ENCODE measurements around the gene C1orf198.

The C1orf198 gene

GRCh38 chr1:230857077-230857476 is 11.2 kb downstream of the C1orf198 start:
- DNase-seq (ENCODE audit: extremely low read depth, low read depth): no peak
- no peak overlapping the region for H3K4me3 ChIP-seq (replicated peaks; ENCODE audit: low read depth, low read length)
- no peak for TF ChIP-seq CTCF (IDR thresholded peaks at IDR 0.05; ENCODE audit: low read depth, low read length, missing control alignments)

GRCh38 chr1:230855886-230856285 is 12.4 kb downstream of the C1orf198 start:
- H3K4me3 ChIP-seq (replicated peaks; ENCODE audit: low read depth, low read length): no peak overlapping the region
- TF ChIP-seq CTCF (IDR thresholded peaks at IDR 0.05; ENCODE audit: low read depth, low read length, missing control alignments): no peak
- no peak for DNase-seq (ENCODE audit: extremely low read depth, low read depth)

GRCh38 chr1:230854423-230854822 is 13.9 kb downstream of the C1orf198 start:
- no peak for TF ChIP-seq CTCF (IDR thresholded peaks at IDR 0.05; ENCODE audit: low read depth, low read length, missing control alignments)
- no peak overlapping the region for H3K4me3 ChIP-seq (replicated peaks; ENCODE audit: low read depth, low read length)
- no peak for DNase-seq (ENCODE audit: extremely low read depth, low read depth)

GRCh38 chr1:230853731-230854130 is 14.6 kb downstream of the C1orf198 start:
- no peak overlapping the region for H3K4me3 ChIP-seq (replicated peaks; ENCODE audit: low read depth, low read length)
- no peak for TF ChIP-seq CTCF (IDR thresholded peaks at IDR 0.05; ENCODE audit: low read depth, low read length, missing control alignments)
- no peak for DNase-seq (ENCODE audit: extremely low read depth, low read depth)

GRCh38 chr1:230852959-230853358 is 15.4 kb downstream of the C1orf198 start:
- no peak overlapping the region for H3K4me3 ChIP-seq (replicated peaks; ENCODE audit: low read depth, low read length)
- no peak for DNase-seq (ENCODE audit: extremely low read depth, low read depth)
- no peak for TF ChIP-seq CTCF (IDR thresholded peaks at IDR 0.05; ENCODE audit: low read depth, low read length, missing control alignments)

- H3K4me3 ChIP-seq (replicated peaks; ENCODE audit: low read depth, low read length): no peak overlapping the region
- no peak for TF ChIP-seq CTCF (IDR thresholded peaks at IDR 0.05; ENCODE audit: low read depth, low read length, missing control alignments)
- DNase-seq (ENCODE audit: extremely low read depth, low read depth): no peak
Observed at GRCh38 chr1:230851291-230851691, 17.0 kb downstream of the C1orf198 start.

- no peak for TF ChIP-seq CTCF (IDR thresholded peaks at IDR 0.05; ENCODE audit: low read depth, low read length, missing control alignments)
- H3K4me3 ChIP-seq (replicated peaks; ENCODE audit: low read depth, low read length): no peak overlapping the region
Observed at GRCh38 chr1:230850547-230850946, 17.8 kb downstream of the C1orf198 start.

More at GRCh38 chr1:230850547-230850946, 17.8 kb downstream of the C1orf198 start:
- no peak for DNase-seq (ENCODE audit: extremely low read depth, low read depth)
